Measurements from ENCODE around the gene MAU2. TPM values are rescaled to one million over a fixed set of nuclear protein-coding genes. Genes with fewer than 3 reads are reported as not detected.

The MAU2 gene
- total and polyA plus RNA-seq, 10 of the 15 experiments (the other 5 are each of a cell fraction or from before 2014, with no cell fraction given) = 1.8 to 47.2 (median 22.1) TPM

DNA sequence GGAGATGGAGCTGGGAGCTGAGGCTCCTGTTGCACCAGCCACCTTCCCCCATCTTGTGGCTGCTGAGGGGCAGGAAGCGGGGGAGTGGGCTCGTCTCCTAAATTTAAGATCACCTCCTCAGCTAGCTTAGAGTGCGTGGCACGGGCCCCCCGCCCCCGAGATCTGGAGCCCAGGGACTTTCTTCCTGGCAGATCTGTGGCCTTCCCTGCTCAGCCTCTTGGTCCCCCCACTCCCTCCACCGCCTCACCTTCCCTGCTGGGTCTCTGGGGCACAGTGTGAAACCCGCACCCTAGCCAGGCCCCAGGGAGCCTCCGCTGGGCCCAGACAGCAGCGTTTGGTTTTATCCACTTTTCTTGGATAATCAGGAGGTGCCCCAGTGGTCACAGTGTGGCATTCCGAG is 35.9 kb downstream of the MAU2 start:
- H3K27me3 ChIP-seq (replicated peaks in 1 of 2; ENCODE audit: control insufficient read depth in 2 of 2, insufficient read depth in 2 of 2, low read length in 1 of 2) = no peaks in the 10 kb centered on the region
- no peaks in the 10 kb centered on the region for H4K20me1 ChIP-seq (ENCODE audit: control insufficient read depth, insufficient read depth)
- TF ChIP-seq ZBED1 (IDR thresholded peaks at IDR 0.05; ENCODE audit: borderline replicate concordance) (no peak), POLR2A (IDR thresholded peaks at IDR 0.05; ENCODE audit: low read depth, low read length) (peak; percentile 44)
- in situ Hi-C loops (cut with MboI) (no loop called here), intact Hi-C loops (cut with micrococcal nuclease; ENCODE audit: unreplicated experiment) (no loop called here)
- H3K4me2 ChIP-seq (ENCODE audit: control insufficient read depth, insufficient read depth) = no peak overlapping the region
- 0 out of 2 replicates have a peak, but pooled peaks cover 2% of the 10 kb centered on the region for H3K4me1 ChIP-seq (ENCODE audit: control insufficient read depth, insufficient read depth, low read length)
- no peak overlapping the region for H2AFZ ChIP-seq (ENCODE audit: control insufficient read depth, low read depth, low read length)
- H3K4me3 ChIP-seq = no peak overlapping the region
- no peaks in the 10 kb centered on the region for H3K79me2 ChIP-seq (ENCODE audit: control insufficient read depth, insufficient read depth, low read length)
- peaks cover 9 to 17% of the 10 kb centered on the region in 2 experiments for H3K36me3 ChIP-seq (ENCODE audit: control insufficient read depth in 2 of 2, insufficient read depth in 2 of 2, low read length in 1 of 2)
- H3K27ac ChIP-seq (ENCODE audit: control insufficient read depth, insufficient read depth) = no peak overlapping the region
- ATAC-seq (no peak), FAIRE-seq (no peak), DNase-seq (ENCODE audit: low read depth, low spot score) (no peak)
- ChIA-PET POLR2A (no interaction called here), RAD21 (ENCODE audit: unreplicated experiment) (no interaction called here), CTCF (interaction anchor here (2.0 kb wide), 1 partner anchor 10 kb away, joined by 5 read pairs; no protein-coding TSS in a partner anchor), SMC1A (ENCODE audit: uncharacterized antibody, unreplicated experiment) (no interaction called here)
- no peak overlapping the region for H3K9ac ChIP-seq (ENCODE audit: control insufficient read depth, insufficient read depth, low read length)
- no TSS peak for BruUV-seq (replicated peaks)
- 92% methylated on average over 7 of the region's 11 CpGs for WGBS (ENCODE audit: insufficient coverage, insufficient replicate concordance, low lambda C conversion rate, missing lambda C conversion rate)
- H3K9me3 ChIP-seq (replicated peaks; ENCODE audit: control insufficient read depth, insufficient read depth, low read length) = no peaks in the 10 kb centered on the region

DNA sequence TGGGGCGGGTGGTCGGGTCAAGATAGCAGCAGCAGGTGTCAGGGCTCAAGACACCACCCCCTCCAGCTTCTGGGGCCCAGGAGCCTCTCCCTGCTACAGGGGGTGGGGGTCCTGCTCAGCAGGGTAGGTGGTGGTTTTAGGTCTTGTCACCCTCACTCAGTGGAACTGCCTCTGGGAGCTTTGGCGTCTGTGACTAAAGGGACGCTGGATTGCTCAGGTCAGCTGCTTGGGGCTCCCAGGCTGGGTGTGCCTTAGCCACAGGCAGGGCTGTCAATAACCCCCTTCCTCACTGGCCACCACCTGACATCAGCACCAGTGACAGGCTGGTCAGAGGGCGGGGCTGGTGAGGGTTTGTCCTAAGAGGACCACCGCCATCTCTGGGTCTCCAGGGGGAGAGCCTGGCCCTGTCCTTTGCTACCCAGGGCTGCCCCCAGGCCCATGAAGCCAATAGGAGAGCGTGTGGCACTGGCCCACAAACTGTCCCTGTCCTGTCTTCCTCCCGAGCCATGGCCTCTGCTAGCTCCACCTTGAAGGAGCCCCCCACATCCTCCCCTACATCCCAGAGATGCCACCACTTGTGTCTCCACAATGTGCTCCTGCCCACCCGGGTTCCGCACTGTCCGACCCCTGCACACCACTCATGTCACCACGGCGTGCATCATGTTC is 36.4 kb downstream of the MAU2 start:
- H3K36me3 ChIP-seq (ENCODE audit: control insufficient read depth in 2 of 2, insufficient read depth in 2 of 2, low read length in 1 of 2) = peaks cover 9 to 15% of the 10 kb centered on the region in 2 experiments
- H2AFZ ChIP-seq (ENCODE audit: control insufficient read depth, low read depth, low read length) = no peak overlapping the region
- ChIA-PET CTCF (interaction anchor here (2.0 kb wide), 1 partner anchor 9 kb away, joined by 5 read pairs; no protein-coding TSS in a partner anchor), RAD21 (ENCODE audit: unreplicated experiment) (no interaction called here), POLR2A (interaction anchor here (0.6 kb wide), 1 partner anchor 166 kb away, joined by 3 read pairs; no protein-coding TSS in a partner anchor), SMC1A (ENCODE audit: uncharacterized antibody, unreplicated experiment) (no interaction called here)
- H3K9ac ChIP-seq (ENCODE audit: control insufficient read depth, insufficient read depth, low read length) = no peak overlapping the region
- intact Hi-C loops (cut with micrococcal nuclease; ENCODE audit: unreplicated experiment) = no loop called here
- in situ Hi-C loops (cut with MboI) = no loop called here
- no peak for FAIRE-seq
- DNase-seq (ENCODE audit: low read depth, low spot score) = no peak
- no peak overlapping the region for H3K4me3 ChIP-seq
- H3K4me1 ChIP-seq (ENCODE audit: control insufficient read depth, insufficient read depth, low read length) = 0 out of 2 replicates have a peak, but pooled peaks cover 2% of the 10 kb centered on the region
- 95% methylated on average over 13 of the region's 13 CpGs for WGBS (ENCODE audit: insufficient coverage, insufficient replicate concordance, low lambda C conversion rate, missing lambda C conversion rate)
- no TSS peak for BruUV-seq (replicated peaks)
- no peaks in the 10 kb centered on the region for H3K9me3 ChIP-seq (replicated peaks; ENCODE audit: control insufficient read depth, insufficient read depth, low read length)
- no peaks in the 10 kb centered on the region for H3K79me2 ChIP-seq (ENCODE audit: control insufficient read depth, insufficient read depth, low read length)
- H3K27me3 ChIP-seq (replicated peaks in 1 of 2; ENCODE audit: control insufficient read depth in 2 of 2, insufficient read depth in 2 of 2, low read length in 1 of 2) = no peaks in the 10 kb centered on the region
- H3K4me2 ChIP-seq (ENCODE audit: control insufficient read depth, insufficient read depth) = no peak overlapping the region
- no peak overlapping the region for H3K27ac ChIP-seq (ENCODE audit: control insufficient read depth, insufficient read depth)
- ATAC-seq = no peak
- no peaks in the 10 kb centered on the region for H4K20me1 ChIP-seq (ENCODE audit: control insufficient read depth, insufficient read depth)
- no peak for TF ChIP-seq TARDBP (IDR thresholded peaks at IDR 0.05; ENCODE audit: borderline replicate concordance)
- TF ChIP-seq, protein P1, sequence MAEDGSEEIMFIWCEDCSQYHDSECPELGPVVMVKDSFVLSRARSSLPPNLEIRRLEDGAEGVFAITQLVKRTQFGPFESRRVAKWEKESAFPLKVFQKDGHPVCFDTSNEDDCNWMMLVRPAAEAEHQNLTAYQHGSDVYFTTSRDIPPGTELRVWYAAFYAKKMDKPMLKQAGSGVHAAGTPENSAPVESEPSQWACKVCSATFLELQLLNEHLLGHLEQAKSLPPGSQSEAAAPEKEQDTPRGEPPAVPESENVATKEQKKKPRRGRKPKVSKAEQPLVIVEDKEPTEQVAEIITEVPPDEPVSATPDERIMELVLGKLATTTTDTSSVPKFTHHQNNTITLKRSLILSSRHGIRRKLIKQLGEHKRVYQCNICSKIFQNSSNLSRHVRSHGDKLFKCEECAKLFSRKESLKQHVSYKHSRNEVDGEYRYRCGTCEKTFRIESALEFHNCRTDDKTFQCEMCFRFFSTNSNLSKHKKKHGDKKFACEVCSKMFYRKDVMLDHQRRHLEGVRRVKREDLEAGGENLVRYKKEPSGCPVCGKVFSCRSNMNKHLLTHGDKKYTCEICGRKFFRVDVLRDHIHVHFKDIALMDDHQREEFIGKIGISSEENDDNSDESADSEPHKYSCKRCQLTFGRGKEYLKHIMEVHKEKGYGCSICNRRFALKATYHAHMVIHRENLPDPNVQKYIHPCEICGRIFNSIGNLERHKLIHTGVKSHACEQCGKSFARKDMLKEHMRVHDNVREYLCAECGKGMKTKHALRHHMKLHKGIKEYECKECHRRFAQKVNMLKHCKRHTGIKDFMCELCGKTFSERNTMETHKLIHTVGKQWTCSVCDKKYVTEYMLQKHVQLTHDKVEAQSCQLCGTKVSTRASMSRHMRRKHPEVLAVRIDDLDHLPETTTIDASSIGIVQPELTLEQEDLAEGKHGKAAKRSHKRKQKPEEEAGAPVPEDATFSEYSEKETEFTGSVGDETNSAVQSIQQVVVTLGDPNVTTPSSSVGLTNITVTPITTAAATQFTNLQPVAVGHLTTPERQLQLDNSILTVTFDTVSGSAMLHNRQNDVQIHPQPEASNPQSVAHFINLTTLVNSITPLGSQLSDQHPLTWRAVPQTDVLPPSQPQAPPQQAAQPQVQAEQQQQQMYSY (CRISPR knock-in tag; IDR thresholded peaks at IDR 0.05) = no peak
- TF ChIP-seq MYB (IDR thresholded peaks at IDR 0.05; ENCODE audit: borderline replicate concordance, low read depth, low read length) = no peak
- TF ChIP-seq ZNF622 (IDR thresholded peaks at IDR 0.05) = no peak
- TF ChIP-seq, protein P2, sequence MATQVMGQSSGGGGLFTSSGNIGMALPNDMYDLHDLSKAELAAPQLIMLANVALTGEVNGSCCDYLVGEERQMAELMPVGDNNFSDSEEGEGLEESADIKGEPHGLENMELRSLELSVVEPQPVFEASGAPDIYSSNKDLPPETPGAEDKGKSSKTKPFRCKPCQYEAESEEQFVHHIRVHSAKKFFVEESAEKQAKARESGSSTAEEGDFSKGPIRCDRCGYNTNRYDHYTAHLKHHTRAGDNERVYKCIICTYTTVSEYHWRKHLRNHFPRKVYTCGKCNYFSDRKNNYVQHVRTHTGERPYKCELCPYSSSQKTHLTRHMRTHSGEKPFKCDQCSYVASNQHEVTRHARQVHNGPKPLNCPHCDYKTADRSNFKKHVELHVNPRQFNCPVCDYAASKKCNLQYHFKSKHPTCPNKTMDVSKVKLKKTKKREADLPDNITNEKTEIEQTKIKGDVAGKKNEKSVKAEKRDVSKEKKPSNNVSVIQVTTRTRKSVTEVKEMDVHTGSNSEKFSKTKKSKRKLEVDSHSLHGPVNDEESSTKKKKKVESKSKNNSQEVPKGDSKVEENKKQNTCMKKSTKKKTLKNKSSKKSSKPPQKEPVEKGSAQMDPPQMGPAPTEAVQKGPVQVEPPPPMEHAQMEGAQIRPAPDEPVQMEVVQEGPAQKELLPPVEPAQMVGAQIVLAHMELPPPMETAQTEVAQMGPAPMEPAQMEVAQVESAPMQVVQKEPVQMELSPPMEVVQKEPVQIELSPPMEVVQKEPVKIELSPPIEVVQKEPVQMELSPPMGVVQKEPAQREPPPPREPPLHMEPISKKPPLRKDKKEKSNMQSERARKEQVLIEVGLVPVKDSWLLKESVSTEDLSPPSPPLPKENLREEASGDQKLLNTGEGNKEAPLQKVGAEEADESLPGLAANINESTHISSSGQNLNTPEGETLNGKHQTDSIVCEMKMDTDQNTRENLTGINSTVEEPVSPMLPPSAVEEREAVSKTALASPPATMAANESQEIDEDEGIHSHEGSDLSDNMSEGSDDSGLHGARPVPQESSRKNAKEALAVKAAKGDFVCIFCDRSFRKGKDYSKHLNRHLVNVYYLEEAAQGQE (IDR thresholded peaks at IDR 0.05; ENCODE audit: low read depth, low read length) = no peak
- no peak for TF ChIP-seq MTA3 (IDR thresholded peaks at IDR 0.05; ENCODE audit: borderline replicate concordance, low read length)
- no peak for TF ChIP-seq CHD4 (IDR thresholded peaks at IDR 0.05)
- no peak for TF ChIP-seq PML (IDR thresholded peaks at IDR 0.05; ENCODE audit: low read length)
- no peak for TF ChIP-seq GATAD2B (conservative IDR thresholded peaks at IDR 0.05; ENCODE audit: low read depth)
- no peak for TF ChIP-seq DPF2 (IDR thresholded peaks at IDR 0.05)
